NCI-H1105 (cell line): ENCODE measurements around the gene OTOGL.
A peak's percentile ranks its signal among the peaks of the same experiment; 100 is the strongest.
"Not testable (repeated sequence)": the region's sequence is repeated elsewhere in the genome, so short reads cannot be mapped to it uniquely, and the experiment has no call there.

Source experiments
- DNase-seq: peaks from one replicate; lab custom pipeline; 2025; lab: John Stamatoyannopoulos, UW

OTOGL gene

GRCh38 chr12:80272387-80272915, 173.1 kb downstream of the OTOGL start:
- no peak for DNase-seq

- no peak for DNase-seq
These were observed 173.8 kb downstream of the OTOGL start for GRCh38 chr12:80273144-80273543.

GRCh38 chr12:80277732-80278131, 178.4 kb downstream of the OTOGL start:
- no peak for DNase-seq

GRCh38 chr12:80282226-80282625, 182.9 kb downstream of the OTOGL start:
- DNase-seq: no peak

GRCh38 chr12:80282761-80283160, 183.4 kb downstream of the OTOGL start:
- no peak for DNase-seq

GRCh38 chr12:80291108-80291754, 191.9 kb downstream of the OTOGL start:
- no peak for DNase-seq

- no peak for DNase-seq
These were observed 194.0 kb downstream of the OTOGL start for GRCh38 chr12:80293347-80293746.

GRCh38 chr12:80293759-80294158, 194.4 kb downstream of the OTOGL start:
- peak; percentile 54 for DNase-seq

GRCh38 chr12:80299219-80299618, 199.9 kb downstream of the OTOGL start:
- DNase-seq: no peak

GRCh38 chr12:80299976-80300375, 200.6 kb downstream of the OTOGL start:
- no peak for DNase-seq

- not testable (repeated sequence) for DNase-seq
These were observed 208.1 kb downstream of the OTOGL start for GRCh38 chr12:80307436-80307835.

- DNase-seq: no peak
These were observed 213.9 kb downstream of the OTOGL start for GRCh38 chr12:80313209-80313608.

GRCh38 chr12:80314741-80315140, 215.4 kb downstream of the OTOGL start:
- no peak for DNase-seq

GRCh38 chr12:80316222-80316621, 216.9 kb downstream of the OTOGL start:
- DNase-seq: no peak

GRCh38 chr12:80317307-80317706, 218.0 kb downstream of the OTOGL start:
- no peak for DNase-seq

GRCh38 chr12:80317899-80318298, 218.6 kb downstream of the OTOGL start:
- no peak for DNase-seq

GRCh38 chr12:80320121-80320678, 220.9 kb downstream of the OTOGL start:
- no peak for DNase-seq

- DNase-seq: no peak
These were observed 222.3 kb downstream of the OTOGL start for GRCh38 chr12:80321653-80322052.

- DNase-seq: no peak
These were observed 226.0 kb downstream of the OTOGL start for GRCh38 chr12:80325167-80325959.

- no peak for DNase-seq
These were observed 233.5 kb downstream of the OTOGL start for GRCh38 chr12:80332827-80333226.

GRCh38 chr12:80352474-80352873, 253.1 kb downstream of the OTOGL start:
- no peak for DNase-seq

- no peak for DNase-seq
These were observed 253.9 kb downstream of the OTOGL start for GRCh38 chr12:80353254-80353653.

- DNase-seq: no peak
These were observed 256.8 kb downstream of the OTOGL start for GRCh38 chr12:80356097-80356496.
